ENCODE measurements around the gene SPTLC2.

Gene SPTLC2

GRCh38 chr14:77478796-77479195 is 137.6 kb downstream of the SPTLC2 start:
- no peak overlapping the region for H3K4me3 ChIP-seq (ENCODE audit: low read depth, low read length)
- ChIA-PET CTCF (interaction anchor here (0.7 to 2.1 kb wide), 3 partner anchors 9 to 20 kb away, joined by 3 to 11 read pairs (median 4); partner anchors contain the start of gene AHSA1), POLR2A (interaction anchor here (0.7 kb wide), 1 partner anchor 478 kb away, joined by 3 read pairs; no protein-coding TSS in a partner anchor)
- no peak for DNase-seq (ENCODE audit: low read depth, low spot score)
- no peak for TF ChIP-seq CTCF (IDR thresholded peaks at IDR 0.05; ENCODE audit: insufficient read depth, low read length, missing control alignments)

GRCh38 chr14:77478029-77478428 is 138.4 kb downstream of the SPTLC2 start:
- no peak overlapping the region for H3K4me3 ChIP-seq (ENCODE audit: low read depth, low read length)
- DNase-seq (ENCODE audit: low read depth, low spot score) = no peak
- no peak for TF ChIP-seq CTCF (IDR thresholded peaks at IDR 0.05; ENCODE audit: insufficient read depth, low read length, missing control alignments)
- ChIA-PET CTCF (interaction anchor here (0.9 to 2.1 kb wide), 3 partner anchors 8 to 19 kb away, joined by 3 to 11 read pairs (median 3); partner anchors contain the start of gene AHSA1), POLR2A (interaction anchor here (0.5 kb wide), 1 partner anchor 10 kb away, joined by 4 read pairs; no protein-coding TSS in a partner anchor)

DNA sequence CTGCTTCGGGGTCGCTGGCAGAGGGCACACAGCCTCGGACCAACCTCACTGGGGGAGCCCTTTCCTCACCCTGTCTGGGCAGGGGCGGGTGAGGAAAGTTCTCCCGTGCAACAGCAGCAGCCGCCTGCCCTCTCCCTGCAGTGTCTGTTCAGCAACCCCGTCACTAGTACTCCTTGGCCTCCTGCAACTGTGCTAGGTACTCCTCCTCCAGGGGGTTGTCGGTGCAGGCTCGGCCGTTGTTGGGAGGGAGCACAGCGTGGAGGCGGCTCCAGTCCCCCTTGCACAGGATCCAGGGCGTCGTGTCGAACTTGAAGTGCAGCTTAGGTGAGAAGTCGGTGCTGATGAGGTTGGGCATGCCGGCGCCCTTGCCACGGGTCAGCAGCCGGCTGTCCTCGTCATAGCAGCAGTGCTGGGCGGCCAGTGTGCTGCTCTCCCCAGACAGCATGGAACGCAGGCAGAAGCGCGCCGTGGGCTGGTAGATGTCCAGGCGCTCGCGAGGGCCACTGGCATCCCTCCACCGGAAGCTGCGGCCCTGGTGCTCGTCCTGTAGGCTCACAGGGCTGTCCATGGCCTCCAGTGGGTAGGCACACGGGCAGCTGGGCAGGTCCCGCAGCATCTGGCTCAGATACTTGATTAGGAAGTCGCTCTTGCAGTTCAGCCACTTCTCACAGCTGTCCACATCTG is 140.9 kb downstream of the SPTLC2 start:
- DNase-seq (ENCODE audit: low read depth, low spot score) = no peak
- ChIA-PET POLR2A (no interaction called here), CTCF (interaction anchor here (0.8 to 4.6 kb wide), 3 partner anchors 8 to 16 kb away, joined by 3 to 17 read pairs (median 3); no protein-coding TSS in a partner anchor)
- H3K4me3 ChIP-seq (ENCODE audit: low read depth, low read length) = no peak overlapping the region
- no peak for TF ChIP-seq CTCF (IDR thresholded peaks at IDR 0.05; ENCODE audit: insufficient read depth, low read length, missing control alignments)

DNA sequence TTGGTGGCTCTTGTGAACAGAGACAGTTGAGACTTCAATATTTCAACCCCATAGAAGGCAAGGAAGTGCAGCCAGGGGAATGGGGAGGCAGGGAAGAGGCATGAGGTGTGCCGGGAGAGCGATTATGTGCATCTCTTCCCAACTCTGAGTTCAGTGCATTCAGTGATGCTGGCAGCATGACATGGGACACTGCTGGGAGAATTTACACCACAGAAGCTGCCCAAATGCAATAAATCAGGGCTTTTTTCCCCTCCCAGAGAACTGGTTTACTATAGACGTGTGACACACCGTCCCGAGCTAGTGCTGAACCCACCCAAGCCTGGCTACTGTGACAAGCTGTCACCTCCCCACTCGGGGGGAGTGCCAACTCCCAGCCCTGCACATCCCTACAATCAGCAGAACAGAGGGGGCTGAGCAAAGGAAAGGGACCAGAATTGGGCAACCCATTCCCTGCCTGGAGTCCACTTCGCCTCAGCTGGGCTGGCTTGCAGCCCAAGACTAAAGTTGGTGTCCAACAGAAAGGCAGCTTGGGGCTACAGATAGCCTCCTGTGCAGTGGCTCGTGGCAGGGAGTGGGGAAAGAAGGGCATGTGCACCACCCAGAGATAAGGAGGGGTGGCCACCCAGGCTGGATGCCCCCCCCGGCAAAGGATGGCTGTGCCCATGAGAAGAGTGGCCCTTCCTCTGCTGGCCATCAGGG is 141.8 kb downstream of the SPTLC2 start:
- TF ChIP-seq CTCF (IDR thresholded peaks at IDR 0.05; ENCODE audit: insufficient read depth, low read length, missing control alignments) = no peak
- no peak overlapping the region for H3K4me3 ChIP-seq (ENCODE audit: low read depth, low read length)
- ChIA-PET CTCF (interaction anchor here (4.6 kb wide), 1 partner anchor 15 kb away, joined by 17 read pairs; no protein-coding TSS in a partner anchor), POLR2A (no interaction called here)
- no peak for DNase-seq (ENCODE audit: low read depth, low spot score)

DNA sequence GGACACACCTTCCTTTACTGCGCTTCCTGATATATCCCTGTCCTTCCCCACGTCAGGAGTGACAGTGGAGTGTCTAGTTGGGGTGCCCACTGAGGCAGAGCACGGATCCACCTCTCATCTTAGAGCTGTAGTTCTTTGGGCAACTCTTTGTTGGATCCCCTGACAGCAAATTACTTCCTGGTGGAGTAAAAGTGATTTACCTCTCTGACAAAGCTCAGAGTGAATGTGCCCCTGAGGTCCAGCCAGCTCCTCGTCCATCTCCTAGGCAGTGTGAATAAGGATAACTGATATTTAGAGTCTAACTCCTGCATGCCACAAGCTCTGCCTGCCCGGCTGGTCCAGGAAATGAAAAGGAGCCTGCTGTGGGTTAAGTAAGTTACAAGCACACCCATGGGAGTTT is 142.5 kb downstream of the SPTLC2 start:
- ChIA-PET CTCF (interaction anchor here (4.6 kb wide), 1 partner anchor 15 kb away, joined by 17 read pairs; no protein-coding TSS in a partner anchor), POLR2A (no interaction called here)
- no peak overlapping the region for H3K4me3 ChIP-seq (ENCODE audit: low read depth, low read length)
- TF ChIP-seq CTCF (IDR thresholded peaks at IDR 0.05; ENCODE audit: insufficient read depth, low read length, missing control alignments) = no peak
- DNase-seq (ENCODE audit: low read depth, low spot score) = no peak

Measured in AG04449 (cell line).